Aorta (tissue), 5 donors: ENCODE measurements around the gene FRYL. TPM values are rescaled to one million over a fixed set of nuclear protein-coding genes. Genes with fewer than 3 reads are reported as not detected.

Source experiments
- ATAC-seq: fragments of 200-7000 bp; cut with Tn5 transposase; one replicate; pipeline ENCODE4 v1.9.1; 2022; ENCODE audit warnings: moderate library complexity; ENCODE audit not compliant: low FRiP score
- DNase-seq, 2 donors: peaks; one replicate each; pipeline ENCODE4 v3.0.0-alpha.2; 2020
- H3K27ac ChIP-seq, 2 donors: one replicate each; pipeline ENCODE4 v1.5.1; 2013; ENCODE audit warnings: low read length in 2 of 2, mild to moderate bottlenecking in 2 of 2, moderate library complexity in 2 of 2, control low read depth in 1 of 2, inconsistent platforms in 1 of 2, low read depth in 1 of 2
- H3K27me3 ChIP-seq, 2 donors: one replicate each; pipeline ENCODE4 v1.6.1; 2013; ENCODE audit warnings: control low read depth in 1 of 2, low read length in 1 of 2, mild to moderate bottlenecking in 1 of 2, moderate library complexity in 1 of 2; ENCODE audit not compliant: insufficient read depth in 2 of 2, control insufficient read depth in 1 of 2
- H3K36me3 ChIP-seq, 2 donors: one replicate each; pipeline ENCODE4 v1.6.1; 2013; ENCODE audit warnings: control low read depth in 1 of 2, low read length in 1 of 2, mild to moderate bottlenecking in 1 of 2; ENCODE audit not compliant: insufficient read depth in 2 of 2, control insufficient read depth in 1 of 2
- H3K4me1 ChIP-seq, 2 donors: one replicate each; pipeline ENCODE4 v1.6.1; 2013; ENCODE audit warnings: low read length in 2 of 2, control low read depth in 1 of 2, mild to moderate bottlenecking in 1 of 2, moderate library complexity in 1 of 2; ENCODE audit not compliant: insufficient read depth in 2 of 2, control insufficient read depth in 1 of 2
- H3K4me3 ChIP-seq, 2 donors: one replicate each; pipeline ENCODE4 v1.5.1; 2013; ENCODE audit warnings: low read length in 2 of 2, control low read depth in 1 of 2, mild to moderate bottlenecking in 1 of 2
- H3K9me3 ChIP-seq: one replicate; pipeline ENCODE4 v1.6.1; 2013; ENCODE audit warnings: mild to moderate bottlenecking, low read length; ENCODE audit not compliant: control insufficient read depth
- WGBS, 2 donors: extraction: QIAGEN DNeasy Blood & Tissue Kit; methylation state at CpG; one replicate each; pipeline ENCODE4 v1.1.7; 2013; 5-methylcytosine and 5-hydroxymethylcytosine counted together
- intact Hi-C, 2 donors: fragments of 100-400 bp; cut with DNase I; formaldehyde crosslinking; loops; one replicate each; pipeline versions ENCODE4 v1.14.2 to v1.15.0; 2022
- polyA plus RNA-seq, 2 donors: library from polyadenylated mRNA; stranded (reverse); fragments of 200-250 nt; gene quantifications; one replicate each; pipeline ENCODE4 v1.2.3, GENCODE V29; 2013
- total RNA-seq, 2 donors: library from RNA; stranded (reverse); fragmentation: NEBNext Ultra II Directional; extraction: Animal tissue kit (Norgen Biotek cat#: 25700); gene quantifications; one replicate each; pipeline ENCODE4 v1.2.1, GENCODE V29; 2021
- donor health status: healthy with polysubstance abuse.
- donor health status: Bipolar disorder and iron deficiency.
- donor health status: DM: no; HTN: no; CAD: no.
- donor health status: DM: no; HTN: no; CAD: no.
- donor health status: DM: yes; HTN: yes; CAD: no.

FRYL gene
- total and polyA plus RNA-seq, 4 donors = 12.8 to 141 (median 85.7) TPM

GRCh38 chr4:48629458-48629857, 150.6 kb downstream of the FRYL start:
- WGBS, 2 donors = 95 to 97% methylated on average over 2 of the region's 2 CpGs
- H3K27ac ChIP-seq = no peak overlapping the region
- intact Hi-C loops = no loop called here
- H3K4me3 ChIP-seq = no peak overlapping the region
- no peak for DNase-seq
- H3K4me1 ChIP-seq = peaks cover 0 to 3% of the 10 kb centered on the region in 2 donors
- H3K9me3 ChIP-seq = no peaks in the 10 kb centered on the region
- no peaks in the 10 kb centered on the region for H3K36me3 ChIP-seq
- no peak for ATAC-seq
- H3K27me3 ChIP-seq = no peaks in the 10 kb centered on the region

- Histone ChIP-seq H3K36me3 (no peaks in the 10 kb centered on the region), H3K9me3 (no peaks in the 10 kb centered on the region), H3K4me3 (no peak overlapping the region), H3K27me3 (no peaks in the 10 kb centered on the region), H3K27ac (no peak overlapping the region), H3K4me1 (no peaks in the 10 kb centered on the region)
- intact Hi-C loops = no loop called here
- ATAC-seq = no peak
- 82 to 86% methylated on average over 5 of the region's 5 CpGs for WGBS, 2 donors
- DNase-seq = no peak
Measured at GRCh38 chr4:48623182-48623780, 156.8 kb downstream of the FRYL start.

- no peak for ATAC-seq
Measured at GRCh38 chr4:48620831-48621230, 159.2 kb downstream of the FRYL start.

GRCh38 chr4:48620093-48620492, 160.0 kb downstream of the FRYL start:
- Histone ChIP-seq H3K4me1 (peaks cover 0 to under 1% of the 10 kb centered on the region in 2 donors), H3K4me3 (no peak overlapping the region), H3K27me3 (no peaks in the 10 kb centered on the region), H3K9me3 (no peaks in the 10 kb centered on the region), H3K36me3 (no peaks in the 10 kb centered on the region), H3K27ac (no peak overlapping the region)
- no peak for ATAC-seq
- intact Hi-C loops = no loop called here
- no peak for DNase-seq
- WGBS, 2 donors = 10 to 22% methylated on average over 1 of the region's 1 CpG

More at GRCh38 chr4:48620831-48621230, 159.2 kb downstream of the FRYL start:
- Histone ChIP-seq H3K36me3 (no peaks in the 10 kb centered on the region), H3K9me3 (no peaks in the 10 kb centered on the region), H3K4me3 (no peak overlapping the region), H3K4me1 (no peaks in the 10 kb centered on the region), H3K27me3 (no peaks in the 10 kb centered on the region), H3K27ac (no peak overlapping the region)
- intact Hi-C loops = no loop called here
- DNase-seq = no peak
- 79 to 80% methylated on average over 2 of the region's 2 CpGs for WGBS, 2 donors

- H3K4me1 ChIP-seq = no peaks in the 10 kb centered on the region
- ATAC-seq = no peak
- H3K27ac ChIP-seq = no peak overlapping the region
- H3K27me3 ChIP-seq = no peaks in the 10 kb centered on the region
- intact Hi-C loops = loop anchor here (10.0 kb wide), 2 partner anchors 60 to 240 kb away; no protein-coding TSS in a partner anchor
- 92 to 95% methylated on average over 4 of the region's 4 CpGs for WGBS, 2 donors
- H3K36me3 ChIP-seq = no peaks in the 10 kb centered on the region
- no peak for DNase-seq
- H3K4me3 ChIP-seq = no peak overlapping the region
- H3K9me3 ChIP-seq = no peaks in the 10 kb centered on the region
Measured at GRCh38 chr4:48604527-48604926, 175.6 kb downstream of the FRYL start.

GRCh38 chr4:48604041-48604440, 176.0 kb downstream of the FRYL start:
- ATAC-seq = no peak
- no peaks in the 10 kb centered on the region for H3K4me1 ChIP-seq
- intact Hi-C loops = loop anchor here (10.0 kb wide), 2 partner anchors 61 to 241 kb away; no protein-coding TSS in a partner anchor
- no peak overlapping the region for H3K27ac ChIP-seq
- no peaks in the 10 kb centered on the region for H3K27me3 ChIP-seq
- H3K4me3 ChIP-seq = no peak overlapping the region
- DNase-seq = no peak
- no peaks in the 10 kb centered on the region for H3K36me3 ChIP-seq
- 97% methylated on average over 1 of the region's 1 CpG for WGBS, 2 donors
- H3K9me3 ChIP-seq = no peaks in the 10 kb centered on the region

- intact Hi-C loops = loop anchor here (10.0 kb wide), 2 partner anchors 61 to 241 kb away; no protein-coding TSS in a partner anchor
- Histone ChIP-seq H3K4me3 (no peak overlapping the region), H3K27me3 (no peaks in the 10 kb centered on the region), H3K36me3 (no peaks in the 10 kb centered on the region), H3K27ac (no peak overlapping the region), H3K4me1 (no peaks in the 10 kb centered on the region), H3K9me3 (no peaks in the 10 kb centered on the region)
- 96 to 98% methylated on average over 3 of the region's 3 CpGs for WGBS, 2 donors
- DNase-seq = no peak
- ATAC-seq = no peak
Measured at GRCh38 chr4:48603366-48604003, 176.6 kb downstream of the FRYL start.

GRCh38 chr4:48602763-48603162, 177.3 kb downstream of the FRYL start:
- Histone ChIP-seq H3K4me3 (no peak overlapping the region), H3K4me1 (no peaks in the 10 kb centered on the region), H3K36me3 (no peaks in the 10 kb centered on the region), H3K27me3 (no peaks in the 10 kb centered on the region), H3K9me3 (no peaks in the 10 kb centered on the region), H3K27ac (no peak overlapping the region)
- intact Hi-C loops = loop anchor here (10.0 kb wide), 2 partner anchors 62 to 242 kb away; no protein-coding TSS in a partner anchor
- ATAC-seq (no peak), DNase-seq (no peak)
- WGBS, 2 donors = 80 to 81% methylated on average over 4 of the region's 4 CpGs

GRCh38 chr4:48602222-48602621, 177.9 kb downstream of the FRYL start:
- intact Hi-C loops = loop anchor here (10.0 kb wide), 2 partner anchors 63 to 243 kb away; no protein-coding TSS in a partner anchor
- Histone ChIP-seq H3K4me1 (no peaks in the 10 kb centered on the region), H3K27ac (no peak overlapping the region), H3K9me3 (no peaks in the 10 kb centered on the region), H3K27me3 (no peaks in the 10 kb centered on the region), H3K36me3 (no peaks in the 10 kb centered on the region), H3K4me3 (no peak overlapping the region)
- no peak for DNase-seq
- no peak for ATAC-seq
- WGBS, 2 donors = 69% methylated on average over 3 of the region's 3 CpGs
